GM23338 (cell line): ENCODE data around the gene FASN. TPM values are rescaled to one million over a fixed set of nuclear protein-coding genes. Genes with fewer than 3 reads are reported as not detected.

ENCODE experiments used
- ATAC-seq: fragments of 200-7000 bp; cut with Tn5 transposase; 3 replicates; pipeline ENCODE4 v1.9.1; 2020
- DNase-seq: peaks from one replicate; pipeline ENCODE4 v3.0.0-alpha.2; 2015; ENCODE audit warnings: low spot score
- H2AFZ ChIP-seq: fragments of 200-600 bp; sonication (generic); 2 replicates; pipeline ENCODE4 v1.8.0; 2016; ENCODE audit warnings: antibody characterized with exemption, mild to moderate bottlenecking, moderate library complexity
- H3F3A ChIP-seq: fragments of 200-600 bp; sonication (generic); replicated peaks from 2 replicates; pipeline ENCODE4 v1.8.0; 2017; ENCODE audit warnings: antibody characterized with exemption, mixed run types, low read depth
- H3K27ac ChIP-seq: fragments of 200-600 bp; sonication (generic); 2 replicates; pipeline ENCODE4 v1.6.1; 2016; ENCODE audit warnings: low read depth
- H3K27me3 ChIP-seq: fragments of 200-600 bp; sonication (generic); 2 replicates; pipeline ENCODE4 v1.8.0; 2016; ENCODE audit warnings: mild to moderate bottlenecking, mixed run types, moderate library complexity; ENCODE audit not compliant: insufficient read depth
- H3K36me3 ChIP-seq: fragments of 200-600 bp; sonication (generic); 2 replicates; pipeline ENCODE4 v1.8.0; 2016; ENCODE audit warnings: mild to moderate bottlenecking; ENCODE audit not compliant: insufficient read depth
- H3K4me1 ChIP-seq: fragments of 200-600 bp; sonication (generic); 2 replicates; pipeline ENCODE4 v1.8.0; 2016; ENCODE audit warnings: mild to moderate bottlenecking, moderate library complexity; ENCODE audit not compliant: insufficient read depth
- H3K4me2 ChIP-seq: fragments of 200-600 bp; sonication (generic); 2 replicates; pipeline ENCODE4 v1.7.1; 2017; ENCODE audit warnings: mixed run types
- H3K4me3 ChIP-seq: fragments of 200-600 bp; sonication (generic); 2 replicates; pipeline ENCODE4 v1.6.1; 2016; ENCODE audit warnings: mixed run types
- H3K79me2 ChIP-seq: fragments of 200-600 bp; sonication (generic); replicated peaks from 2 replicates; pipeline ENCODE4 v1.8.0; 2017; ENCODE audit warnings: mild to moderate bottlenecking; ENCODE audit not compliant: insufficient read depth
- H3K9me2 ChIP-seq: fragments of 200-600 bp; sonication (generic); 2 replicates; pipeline ENCODE4 v1.8.0; 2017; ENCODE audit not compliant: insufficient read depth
- H4K20me1 ChIP-seq: fragments of 200-600 bp; sonication (generic); replicated peaks from 2 replicates; pipeline ENCODE4 v1.8.0; 2017; ENCODE audit warnings: mild to moderate bottlenecking; ENCODE audit not compliant: insufficient read depth
- H3K27ac Mint-ChIP-seq: 2 replicates; pipeline ENCODE4 v1.8.0; 2020; ENCODE audit warnings: inconsistent platforms, mild to moderate bottlenecking, moderate library complexity, mixed read lengths
- H3K27me3 Mint-ChIP-seq: 3 replicates; pipeline ENCODE4 v1.8.0; 2022; ENCODE audit warnings: low read depth, mild to moderate bottlenecking, moderate library complexity, mixed read lengths, inconsistent platforms; ENCODE audit not compliant: insufficient read depth, poor library complexity
- H3K36me3 Mint-ChIP-seq: 3 replicates; pipeline ENCODE4 v1.8.0; 2021; ENCODE audit warnings: low read depth, mild to moderate bottlenecking, inconsistent platforms, moderate library complexity, mixed read lengths
- H3K4me1 Mint-ChIP-seq: 3 replicates; pipeline ENCODE4 v1.8.0; 2020; ENCODE audit warnings: mild to moderate bottlenecking, inconsistent platforms, mixed read lengths
- H3K4me3 Mint-ChIP-seq: 3 replicates; pipeline ENCODE4 v1.8.0; 2021; ENCODE audit warnings: moderate library complexity, mild to moderate bottlenecking, inconsistent platforms, mixed read lengths
- H3K9me3 Mint-ChIP-seq: 3 replicates; pipeline ENCODE4 v1.8.0; 2020; ENCODE audit warnings: moderate library complexity, mild to moderate bottlenecking, inconsistent platforms, mixed read lengths
- CREB1 ChIP-seq: fragments of 250-450 bp; sonication (Bioruptor Pico); IDR thresholded peaks from 2 replicates; pipeline ENCODE4 v1.5.0; 2020; ENCODE audit warnings: low read depth, mild to moderate bottlenecking, moderate library complexity
- CTCF ChIP-seq, 2 experiments: fragments of 200-600 bp in 1 of 2; sonication (generic) in 1 of 2; conservative IDR thresholded peaks; 2 replicates each; pipeline versions ENCODE4 v1.5.1 to v1.6.1; 2016 to 2017; ENCODE audit warnings: antibody characterized with exemption in 2 of 2, low read depth in 2 of 2, mild to moderate bottlenecking in 2 of 2, moderate library complexity in 1 of 2
- ETS1 ChIP-seq: IDR thresholded peaks from 2 replicates; pipeline ENCODE4 v1.6.1; 2016; ENCODE audit warnings: antibody characterized with exemption
- EZH2 ChIP-seq: fragments of 200-600 bp; sonication (generic); IDR thresholded peaks from one replicate; pipeline ENCODE4 v1.8.0; 2017; ENCODE audit warnings: antibody characterized with exemption, mild to moderate bottlenecking, low read depth; ENCODE audit not compliant: unreplicated experiment
- EZH2phosphoT487 ChIP-seq: fragments of 200-600 bp; sonication (generic); IDR thresholded peaks from one replicate; pipeline ENCODE4 v1.8.1; 2018; ENCODE audit warnings: antibody characterized with exemption; ENCODE audit not compliant: unreplicated experiment
- NANOG ChIP-seq: IDR thresholded peaks from 2 replicates; pipeline ENCODE4 v1.6.1; 2016; ENCODE audit warnings: antibody characterized with exemption, borderline replicate concordance
- REST ChIP-seq: IDR thresholded peaks from one replicate; pipeline ENCODE4 v1.6.1; 2018; ENCODE audit warnings: antibody characterized with exemption; ENCODE audit not compliant: unreplicated experiment
- STAT1 ChIP-seq: IDR thresholded peaks from one replicate; pipeline ENCODE4 v1.6.1; 2016; ENCODE audit warnings: antibody characterized with exemption; ENCODE audit not compliant: unreplicated experiment
- ZNF114 ChIP-seq: fragments of 250-450 bp; sonication (Bioruptor Pico); IDR thresholded peaks from 2 replicates; pipeline ENCODE4 v1.5.0; 2020; ENCODE audit warnings: mild to moderate bottlenecking, moderate library complexity
- ZNF462 ChIP-seq: fragments of 250-450 bp; sonication (Bioruptor Pico); IDR thresholded peaks from 2 replicates; pipeline ENCODE4 v1.5.0; 2020; ENCODE audit warnings: mild to moderate bottlenecking, moderate library complexity
- polyA plus RNA-seq: library from polyadenylated mRNA; unstranded; fragments of >200 nt; fragmentation: Nextera tagmentation; extraction: Ambion mirVana; gene quantifications from 2 replicates; pipeline ENCODE4 v1.2.1, GENCODE V29; 2016
- total RNA-seq: library from RNA; depleted of rRNA; stranded (reverse); fragments of >200 nt; shearing (Covaris generic); gene quantifications from 2 replicates; pipeline ENCODE4 v1.2.3, GENCODE V29; 2014

FASN gene
- total and polyA plus RNA-seq, 2 experiments from 2014 or later, result 120 to 849 TPM

- TF ChIP-seq EZH2 (no peak), REST (no peak), CTCF (conservative IDR thresholded peaks at IDR 0.05; ENCODE audit: low read depth in 2 of 2) (no peak), CREB1 (CRISPR knock-in tag) (no peak), ETS1 (no peak), NANOG (no peak)
These were observed 12.8 kb downstream of the FASN start (continued) for GRCh38 chr17:82085031-82085861.

- no peak overlapping the region for H3K4me2 ChIP-seq
- H3K27me3 Mint-ChIP-seq, result peaks cover 11% of the 10 kb centered on the region
- DNase-seq (no peak), ATAC-seq (no peak)
- peaks cover 17% of the 10 kb centered on the region for H4K20me1 ChIP-seq
- no peaks in the 10 kb centered on the region for H3K4me1 ChIP-seq
- H3K4me1 Mint-ChIP-seq, result no peaks in the 10 kb centered on the region
- no peak overlapping the region for H3K4me3 Mint-ChIP-seq
- no peaks in the 10 kb centered on the region for H3K9me3 Mint-ChIP-seq
- H3K36me3 ChIP-seq, result peaks cover 11% of the 10 kb centered on the region; the same call in 1 of the 2 replicates
- H3F3A ChIP-seq, result peaks cover 18% of the 10 kb centered on the region
- no peak overlapping the region for H2AFZ ChIP-seq
- H3K27ac ChIP-seq, result no peak overlapping the region
- no peak overlapping the region for H3K27ac Mint-ChIP-seq
- no peaks in the 10 kb centered on the region for H3K79me2 ChIP-seq
- no peak overlapping the region for H3K4me3 ChIP-seq
- H3K27me3 ChIP-seq, result no peaks in the 10 kb centered on the region
- H3K9me2 ChIP-seq, result no peaks in the 10 kb centered on the region
- peaks cover 59% of the 10 kb centered on the region; the same call in 2 of the 3 replicates for H3K36me3 Mint-ChIP-seq
- TF ChIP-seq EZH2phosphoT487 (no peak), CREB1 (CRISPR knock-in tag) (no peak), ZNF462 (CRISPR knock-in tag) (no peak), ZNF114 (CRISPR knock-in tag) (no peak), STAT1 (no peak)
These were observed 13.5 kb downstream of the FASN start for GRCh38 chr17:82084373-82085030.
